Peyer's patch (tissue), 4 donors: ENCODE results near the gene DHODH.

Experiments used
- CTCF ChIP-seq, 6 experiments: fragments of 450-650 bp in 4 of 6; fragments of 200-600 bp in 2 of 6; sonication (generic) in 1 of 6; IDR thresholded peaks; one replicate each; pipeline ENCODE4 v1.5.1; 2017 to 2019; ENCODE audit warnings: antibody characterized with exemption in 6 of 6, mild to moderate bottlenecking in 3 of 6, moderate library complexity in 1 of 6
- POLR2A ChIP-seq, 2 donors: fragments of 450-650 bp; IDR thresholded peaks; one replicate each; pipeline ENCODE4 v1.5.1; 2017; ENCODE audit warnings: antibody characterized with exemption in 2 of 2, mild to moderate bottlenecking in 2 of 2, moderate library complexity in 2 of 2

GRCh38 chr16:72055911-72056310 lies 47.4 kb downstream of the DHODH start:
- TF ChIP-seq CTCF (IDR thresholded peaks at IDR 0.05) (no peak), POLR2A (IDR thresholded peaks at IDR 0.05) (no peak)
